ENCODE measurements around the gene SLC35B1. TPM values are rescaled to one million over a fixed set of nuclear protein-coding genes. Genes with fewer than 3 reads are reported as not detected.

Gene SLC35B1
- total and polyA plus RNA-seq, 2 donors (not counting 3 experiments of a cell fraction or from before 2014, with no cell fraction given) = 87.0 to 142 TPM

DNA sequence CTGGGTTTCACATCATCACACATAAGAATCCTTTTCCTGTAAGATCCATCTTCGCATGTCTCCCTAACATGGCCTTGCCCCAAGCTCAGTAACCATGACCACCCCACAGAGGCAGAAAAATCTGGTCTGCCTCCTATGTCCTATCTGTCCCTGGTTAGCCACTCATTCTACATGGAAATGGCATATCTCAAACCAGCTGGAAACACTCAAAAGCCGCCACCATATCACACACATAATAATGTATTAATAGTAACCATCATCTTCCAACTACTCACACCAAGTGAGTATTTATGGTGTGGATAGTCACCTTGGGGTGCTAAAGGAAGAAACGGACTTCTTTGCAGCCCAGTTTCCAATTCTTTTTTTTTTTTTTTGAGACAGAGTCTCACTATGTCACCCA is 44.7 kb upstream of the SLC35B1 start:
- Histone ChIP-seq H3K9ac (replicated peaks; ENCODE audit: extremely low read depth, insufficient read depth, low read length) (no peak overlapping the region), H3K4me1 (ENCODE audit: control insufficient read depth, extremely low read depth, insufficient read depth, low read length) (no peaks in the 10 kb centered on the region), H3K27me3 (ENCODE audit: control insufficient read depth in 2 of 2, insufficient read depth in 2 of 2, low read length in 2 of 2) (no peaks in the 10 kb centered on the region), H3K4me3 (replicated peaks in 1 of 3; ENCODE audit: insufficient read depth in 1 of 3, low read depth in 1 of 3, low read length in 3 of 3) (no peak overlapping the region), H3K9me1 (replicated peaks; ENCODE audit: control insufficient read depth, extremely low read depth, insufficient read depth, low read length) (no peaks in the 10 kb centered on the region), H3K79me2 (ENCODE audit: control insufficient read depth, insufficient read depth, low read length) (no peaks in the 10 kb centered on the region), H3K27ac (ENCODE audit: insufficient read depth, low read depth, low read length) (no peak overlapping the region), H4K20me1 (replicated peaks; ENCODE audit: control insufficient read depth, extremely low read depth, insufficient read depth, low read length) (no peaks in the 10 kb centered on the region), H3K9me3 (replicated peaks; ENCODE audit: control insufficient read depth, insufficient read depth, low read length) (no peaks in the 10 kb centered on the region), H3K4me2 (ENCODE audit: insufficient read depth, low read length) (no peak overlapping the region), H2AFZ (ENCODE audit: low read depth, low read length) (no peak overlapping the region), H3K36me3 (ENCODE audit: control insufficient read depth in 2 of 2, extremely low read depth in 1 of 2, insufficient read depth in 2 of 2, low read length in 2 of 2) (peaks cover 0 to 6% of the 10 kb centered on the region in 2 experiments)
- ChIA-PET POLR2A (no interaction called here), CTCF (interaction anchor here (0.7 to 2.0 kb wide), 4 partner anchors 10 to 185 kb away, joined by 3 to 9 read pairs (median 4); partner anchors contain the start of gene SLC35B1)
- FAIRE-seq (no peak), DNase-seq (ENCODE audit: low read depth, low spot score) (no peak)
- BruUV-seq (replicated peaks) = no TSS peak
- dilution Hi-C loops (cut with MboI; ENCODE audit: extremely low pct_ligation_motif_present, low sequenced_read_pairs) (no loop called here), intact Hi-C loops (cut with micrococcal nuclease) (no loop called here)
- TF ChIP-seq POLR2AphosphoS5 (IDR thresholded peaks at IDR 0.05; ENCODE audit: insufficient read depth, low read depth, low read length) = no peak
- TF ChIP-seq JUN (IDR thresholded peaks at IDR 0.05; ENCODE audit: borderline replicate concordance, insufficient read depth, insufficient read length, low read depth) = no peak
- TF ChIP-seq GATA2 (IDR thresholded peaks at IDR 0.05; ENCODE audit: insufficient read depth, insufficient read length, low read depth, low read length) = no peak
- TF ChIP-seq EZH2 (IDR thresholded peaks at IDR 0.05; ENCODE audit: borderline replicate concordance, low read depth, low read length, severe bottlenecking) = no peak
- no peak for TF ChIP-seq MYC (IDR thresholded peaks at IDR 0.05; ENCODE audit: low read depth, low read length)
- no peak for TF ChIP-seq FOS (IDR thresholded peaks at IDR 0.05; ENCODE audit: borderline replicate concordance, insufficient read depth, low read length)
- TF ChIP-seq, protein P1, sequence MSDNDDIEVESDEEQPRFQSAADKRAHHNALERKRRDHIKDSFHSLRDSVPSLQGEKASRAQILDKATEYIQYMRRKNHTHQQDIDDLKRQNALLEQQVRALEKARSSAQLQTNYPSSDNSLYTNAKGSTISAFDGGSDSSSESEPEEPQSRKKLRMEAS (IDR thresholded peaks at IDR 0.05; ENCODE audit: insufficient read depth, insufficient read length) = no peak
- TF ChIP-seq, protein P2, sequence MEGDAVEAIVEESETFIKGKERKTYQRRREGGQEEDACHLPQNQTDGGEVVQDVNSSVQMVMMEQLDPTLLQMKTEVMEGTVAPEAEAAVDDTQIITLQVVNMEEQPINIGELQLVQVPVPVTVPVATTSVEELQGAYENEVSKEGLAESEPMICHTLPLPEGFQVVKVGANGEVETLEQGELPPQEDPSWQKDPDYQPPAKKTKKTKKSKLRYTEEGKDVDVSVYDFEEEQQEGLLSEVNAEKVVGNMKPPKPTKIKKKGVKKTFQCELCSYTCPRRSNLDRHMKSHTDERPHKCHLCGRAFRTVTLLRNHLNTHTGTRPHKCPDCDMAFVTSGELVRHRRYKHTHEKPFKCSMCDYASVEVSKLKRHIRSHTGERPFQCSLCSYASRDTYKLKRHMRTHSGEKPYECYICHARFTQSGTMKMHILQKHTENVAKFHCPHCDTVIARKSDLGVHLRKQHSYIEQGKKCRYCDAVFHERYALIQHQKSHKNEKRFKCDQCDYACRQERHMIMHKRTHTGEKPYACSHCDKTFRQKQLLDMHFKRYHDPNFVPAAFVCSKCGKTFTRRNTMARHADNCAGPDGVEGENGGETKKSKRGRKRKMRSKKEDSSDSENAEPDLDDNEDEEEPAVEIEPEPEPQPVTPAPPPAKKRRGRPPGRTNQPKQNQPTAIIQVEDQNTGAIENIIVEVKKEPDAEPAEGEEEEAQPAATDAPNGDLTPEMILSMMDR (IDR thresholded peaks at IDR 0.05; ENCODE audit: extremely low read depth in 1 of 2, insufficient read depth in 1 of 2, low read depth in 1 of 2, low read length in 2 of 2) = no peak
- TF ChIP-seq POLR2A (IDR thresholded peaks at IDR 0.05; ENCODE audit: low read depth, low read length) = no peak

Measured in endothelial cell of umbilical vein (primary cell).